HG03095 (cell line): ENCODE results near the gene ZNF23.

Experiments
- ATAC-seq: cut with Tn5 transposase; IDR thresholded peaks from one replicate; pipeline ENCODE4 v1.9.1; 2021; ENCODE audit warnings: moderate library complexity; ENCODE audit not compliant: unreplicated experiment

Gene ZNF23

GRCh38 chr16:71472051-71472450 is 10.0 kb upstream of the ZNF23 start:
- no peak for ATAC-seq

- no peak for ATAC-seq
Observed at GRCh38 chr16:71467810-71468209, 5.8 kb upstream of the ZNF23 start.

- ATAC-seq: no peak
Observed at GRCh38 chr16:71464231-71464630, 2.2 kb upstream of the ZNF23 start.

GRCh38 chr16:71460941-71461340 is 1.1 kb downstream of the ZNF23 start:
- ATAC-seq: no peak

- no peak for ATAC-seq
Observed at GRCh38 chr16:71460236-71460635, 1.8 kb downstream of the ZNF23 start.

- ATAC-seq: no peak
Observed at GRCh38 chr16:71459510-71459909, 2.5 kb downstream of the ZNF23 start.

GRCh38 chr16:71456801-71457200 is 5.2 kb downstream of the ZNF23 start:
- ATAC-seq: no peak

- ATAC-seq: no peak
Observed at GRCh38 chr16:71453036-71453435, 9.0 kb downstream of the ZNF23 start.

GRCh38 chr16:71449020-71449419 is 13.0 kb downstream of the ZNF23 start:
- ATAC-seq: no peak

- ATAC-seq: no peak
Observed at GRCh38 chr16:71448274-71448866, 13.7 kb downstream of the ZNF23 start.

- no peak for ATAC-seq
Observed at GRCh38 chr16:71443714-71444113, 18.3 kb downstream of the ZNF23 start.

- ATAC-seq: no peak
Observed at GRCh38 chr16:71442051-71442440, 20.0 kb downstream of the ZNF23 start, which contains the start of gene TLE7. Gene TLE7, minus strand, starts transcription at chr16:71442054. Its CDS starts 8,730 bp downstream, at chr16:71433324.

GRCh38 chr16:71441348-71442050 is 20.5 kb downstream of the ZNF23 start:
- ATAC-seq: no peak

- ATAC-seq: no peak
Observed at GRCh38 chr16:71440669-71441347, 21.2 kb downstream of the ZNF23 start.

- no peak for ATAC-seq
Observed at GRCh38 chr16:71439523-71439922, 22.5 kb downstream of the ZNF23 start.

- no peak for ATAC-seq
Observed at GRCh38 chr16:71436473-71436872, 25.6 kb downstream of the ZNF23 start.

GRCh38 chr16:71432906-71433305 is 29.1 kb downstream of the ZNF23 start:
- ATAC-seq: no peak

- no peak for ATAC-seq
Observed at GRCh38 chr16:71431991-71432390, 30.1 kb downstream of the ZNF23 start.

- ATAC-seq: no peak
Observed at GRCh38 chr16:71431176-71431575, 30.9 kb downstream of the ZNF23 start.

- no peak for ATAC-seq
Observed at GRCh38 chr16:71430744-71431143, 31.3 kb downstream of the ZNF23 start.

- ATAC-seq: no peak
Observed at GRCh38 chr16:71429581-71429980, 32.5 kb downstream of the ZNF23 start.

GRCh38 chr16:71428883-71429282 is 33.2 kb downstream of the ZNF23 start:
- no peak for ATAC-seq
